Lower leg skin (tissue), 3 donors: ENCODE measurements around the gene OPRM1.

Experiments used
- CTCF ChIP-seq, 3 donors: fragments of 450-650 bp; IDR thresholded peaks; one replicate each; pipeline ENCODE4 v1.5.1; 2016; ENCODE audit warnings: antibody characterized with exemption in 3 of 3, mild to moderate bottlenecking in 3 of 3, moderate library complexity in 2 of 3
- POLR2A ChIP-seq, 2 donors: fragments of 450-650 bp; IDR thresholded peaks; one replicate each; pipeline ENCODE4 v1.6.1; 2016 to 2017; ENCODE audit warnings: antibody characterized with exemption in 2 of 2, mild to moderate bottlenecking in 1 of 2, moderate library complexity in 1 of 2

GRCh38 chr6:154295733-154296132, 256.7 kb downstream of the OPRM1 start:
- TF ChIP-seq CTCF (IDR thresholded peaks at IDR 0.05) (no peak), POLR2A (IDR thresholded peaks at IDR 0.05) (no peak)
